Stimulated activated CD8-positive, alpha-beta memory T cell treated with anti-CD3 and anti-CD28 coated beads, Interleukin-15, amount 100 ng/mL, for 48 hours (primary cell): ENCODE data around the gene MTRF1L.

Experiments
- DNase-seq, 2 donors: peaks; one replicate each; pipeline ENCODE4 v3.0.0-alpha.2; 2020; ENCODE audit warnings: low read depth in 2 of 2

MTRF1L gene, protein sequence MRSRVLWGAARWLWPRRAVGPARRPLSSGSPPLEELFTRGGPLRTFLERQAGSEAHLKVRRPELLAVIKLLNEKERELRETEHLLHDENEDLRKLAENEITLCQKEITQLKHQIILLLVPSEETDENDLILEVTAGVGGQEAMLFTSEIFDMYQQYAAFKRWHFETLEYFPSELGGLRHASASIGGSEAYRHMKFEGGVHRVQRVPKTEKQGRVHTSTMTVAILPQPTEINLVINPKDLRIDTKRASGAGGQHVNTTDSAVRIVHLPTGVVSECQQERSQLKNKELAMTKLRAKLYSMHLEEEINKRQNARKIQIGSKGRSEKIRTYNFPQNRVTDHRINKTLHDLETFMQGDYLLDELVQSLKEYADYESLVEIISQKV

DNA sequence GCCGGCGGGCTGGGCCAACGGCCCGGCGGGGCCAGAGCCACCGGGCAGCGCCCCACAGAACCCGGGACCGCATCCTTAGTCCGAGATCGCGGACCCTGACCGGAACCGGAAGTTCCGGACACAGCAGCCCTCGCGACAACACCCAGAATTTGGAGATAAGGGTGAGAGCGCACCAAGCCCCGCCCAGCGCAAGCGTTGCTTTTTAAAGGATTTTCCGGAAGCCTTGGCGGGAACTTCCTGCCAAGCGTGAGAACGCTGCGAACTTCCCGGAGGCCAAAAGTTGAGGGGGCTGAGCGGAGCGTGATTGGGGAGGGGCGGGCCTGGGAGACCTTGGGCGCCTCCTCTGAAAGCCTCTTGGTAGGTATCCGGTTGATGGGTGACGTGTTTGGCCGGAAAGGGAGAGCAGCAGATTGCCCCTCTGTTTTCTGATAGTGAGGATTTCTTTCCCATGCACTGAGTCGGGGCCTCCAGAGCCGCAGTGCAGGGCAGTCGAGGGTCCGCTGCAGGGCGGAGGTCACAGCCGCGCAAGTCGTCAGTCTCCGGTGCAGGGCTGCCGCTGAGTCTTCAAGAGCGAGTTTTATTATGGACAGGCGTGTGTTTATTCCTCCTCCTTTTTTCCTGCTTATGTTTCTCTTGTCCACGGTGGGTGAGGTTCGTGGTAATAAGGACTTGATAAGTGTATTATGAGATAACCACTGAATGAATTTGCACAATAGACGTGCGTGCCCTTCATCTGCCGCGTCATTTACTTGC is at the start of gene MTRF1L:
MTRF1L (minus strand) TSS at position 97 of the 753 bp plus-strand sequence; CDS start at position 73, 24 bp downstream.
- peak; percentile 84 to 90 for DNase-seq

DNA sequence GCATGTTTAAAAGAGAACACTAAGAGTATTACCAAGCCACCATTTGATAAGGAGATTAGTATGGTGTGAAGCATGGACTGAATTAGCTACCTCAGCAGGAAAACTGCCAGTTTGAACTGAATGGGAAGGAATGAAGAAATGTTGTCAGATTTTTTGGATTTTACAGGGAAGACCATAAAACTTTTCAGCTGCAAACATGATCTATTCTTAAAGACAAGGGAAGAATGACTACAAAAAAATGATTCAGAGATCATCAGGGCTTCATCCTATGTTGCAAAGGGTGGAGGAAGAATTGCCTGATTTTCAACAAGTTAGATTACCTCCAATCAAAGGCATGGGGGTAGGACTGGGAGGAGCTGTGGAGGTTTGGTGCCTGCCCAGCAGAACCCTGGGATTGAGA is 49.3 kb upstream of the MTRF1L start:
- no peak for DNase-seq

DNA sequence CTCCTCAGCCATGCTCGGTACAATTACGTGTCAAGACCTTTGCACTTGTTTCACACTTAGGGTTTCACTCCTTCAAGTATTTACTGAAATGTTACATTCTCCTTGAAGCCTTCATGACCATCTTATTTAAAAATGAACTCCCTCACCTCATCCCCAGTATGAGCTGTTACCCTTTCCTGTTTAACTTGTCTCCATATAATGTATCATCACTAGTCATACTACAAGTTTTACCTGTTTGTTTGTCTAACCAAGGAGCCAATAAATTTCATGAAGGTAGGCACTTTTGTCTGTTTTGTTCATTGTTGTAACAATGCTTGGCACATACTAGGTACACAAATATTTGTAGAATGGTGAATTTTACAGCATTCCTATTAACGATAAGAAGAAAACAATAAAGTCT is 46.1 kb upstream of the MTRF1L start:
- no peak for DNase-seq

DNA sequence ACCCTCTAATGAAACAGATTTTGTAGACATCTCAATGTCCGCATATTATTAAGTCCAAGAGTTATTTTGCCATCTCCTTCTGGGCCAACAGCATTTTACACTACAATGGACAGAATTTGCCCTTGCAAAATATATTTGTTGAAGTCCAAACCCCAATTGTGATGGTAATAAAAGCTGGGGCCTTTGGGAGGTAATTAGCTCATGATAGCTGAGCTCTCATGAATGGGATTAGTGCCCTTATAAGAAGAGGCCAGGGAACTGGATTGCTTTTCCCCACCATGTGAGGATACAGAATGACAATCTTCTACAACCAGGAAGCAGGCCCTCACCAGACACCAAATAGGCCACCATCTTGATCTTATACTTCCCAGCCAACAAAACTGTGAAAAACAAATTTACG is 44.9 kb upstream of the MTRF1L start:
- DNase-seq: no peak

DNA sequence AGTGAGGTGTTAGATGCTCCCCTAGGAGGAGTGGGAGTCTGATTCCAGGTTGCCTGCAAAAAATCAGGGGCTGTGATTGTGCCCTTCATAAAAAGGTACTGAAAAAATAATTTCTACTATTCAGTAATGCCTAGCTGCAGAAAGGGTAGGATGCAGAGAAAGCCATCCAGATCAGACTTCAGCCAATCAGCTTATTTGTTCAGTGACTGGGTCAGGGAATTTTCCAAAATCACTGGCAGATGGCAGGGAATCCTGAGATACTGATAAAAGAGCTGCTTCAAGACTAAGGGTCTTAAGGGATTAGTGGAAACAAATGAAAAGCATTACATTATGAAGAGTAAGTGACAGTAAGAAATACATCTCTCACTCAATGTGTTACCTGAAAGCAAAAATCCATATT is 42.8 kb upstream of the MTRF1L start:
- DNase-seq: no peak

DNA sequence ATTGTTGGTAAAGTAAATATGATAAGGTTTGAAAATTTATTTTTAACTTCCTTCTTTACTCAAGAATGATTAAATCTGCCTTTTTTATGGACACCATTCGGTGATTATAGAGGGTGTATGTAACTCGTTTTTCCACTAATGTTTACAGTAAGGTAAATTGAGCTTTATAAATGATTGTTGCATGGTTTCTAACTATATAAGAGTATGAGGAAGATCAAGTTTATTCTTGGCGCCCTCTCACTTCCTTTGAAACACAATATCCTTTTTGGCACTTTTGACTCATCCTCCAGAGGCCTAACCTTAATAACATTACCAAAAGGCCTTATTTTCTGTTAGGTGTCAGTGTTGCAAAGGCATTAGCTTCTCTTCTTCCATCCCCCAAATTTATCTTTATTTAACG is 41.8 kb upstream of the MTRF1L start:
- DNase-seq: no peak

DNA sequence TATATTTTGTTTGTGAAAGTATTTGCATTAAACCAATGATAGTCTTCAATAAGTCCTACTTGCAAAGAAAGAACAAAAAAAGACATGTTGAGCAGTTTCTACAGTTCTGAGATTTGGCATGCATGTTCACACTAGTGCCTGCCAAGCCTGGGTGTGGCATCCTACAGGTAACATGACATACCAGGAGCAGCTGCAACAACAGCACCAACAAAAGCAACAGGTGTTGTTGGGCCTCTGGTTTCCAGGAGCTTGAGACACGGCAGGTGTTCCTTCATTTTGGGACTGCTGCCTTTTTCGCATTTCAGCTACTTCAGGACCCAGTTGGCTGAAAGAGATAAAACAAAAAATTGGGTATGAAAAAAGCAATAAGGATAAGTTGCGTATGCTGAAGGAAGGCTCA is 41.2 kb upstream of the MTRF1L start:
- no peak for DNase-seq

DNA sequence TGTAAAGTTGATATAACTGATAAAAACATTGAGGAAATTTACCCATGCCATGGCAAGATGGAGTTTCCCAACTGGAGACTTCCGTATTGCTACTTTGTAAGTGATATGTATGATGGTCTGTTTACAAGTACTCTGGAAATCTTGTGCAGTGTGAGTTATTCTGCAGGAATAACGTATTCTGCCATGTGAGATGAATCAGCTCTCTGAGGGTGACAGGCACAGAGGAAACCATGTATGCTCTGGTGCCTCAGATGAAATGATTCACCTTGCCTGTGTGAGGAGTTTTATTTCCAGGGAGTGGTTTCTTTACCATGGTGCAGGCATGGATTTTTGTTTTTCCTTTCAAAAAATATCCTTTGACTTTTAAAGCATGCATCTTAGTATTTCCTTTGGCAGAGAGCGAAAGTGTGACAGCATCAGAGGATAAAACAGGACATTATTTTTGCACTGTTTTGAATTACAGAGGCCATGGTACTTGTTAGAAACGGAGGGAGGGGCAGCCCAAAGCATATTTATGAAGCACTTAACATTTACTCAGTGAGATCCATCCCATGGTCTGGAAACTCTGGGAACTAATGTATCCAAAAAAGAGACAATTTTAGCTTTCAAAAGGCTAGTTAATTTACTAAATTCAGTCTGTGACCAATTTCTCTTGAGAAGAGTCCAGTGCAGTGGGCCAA is 36.0 kb upstream of the MTRF1L start:
- DNase-seq: no peak

DNA sequence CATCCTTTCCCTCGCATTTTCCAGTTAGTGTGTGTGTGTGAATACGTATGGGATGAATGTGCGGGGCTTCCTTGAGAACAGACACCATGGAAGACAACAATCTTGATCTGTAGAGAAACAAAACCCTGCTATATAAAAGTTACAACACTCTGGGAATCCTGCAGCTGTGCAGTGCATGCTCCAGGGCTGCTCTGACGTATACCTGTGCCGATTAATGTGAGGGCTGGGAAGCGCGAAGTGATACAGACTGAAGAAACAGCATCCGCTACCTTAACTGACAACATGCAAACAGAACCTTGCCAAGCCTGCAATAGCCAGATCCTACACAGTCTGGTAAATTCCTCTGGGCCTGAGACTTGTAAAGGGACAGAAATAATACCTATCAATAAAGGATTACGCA is 31.6 kb upstream of the MTRF1L start:
- DNase-seq: no peak

DNA sequence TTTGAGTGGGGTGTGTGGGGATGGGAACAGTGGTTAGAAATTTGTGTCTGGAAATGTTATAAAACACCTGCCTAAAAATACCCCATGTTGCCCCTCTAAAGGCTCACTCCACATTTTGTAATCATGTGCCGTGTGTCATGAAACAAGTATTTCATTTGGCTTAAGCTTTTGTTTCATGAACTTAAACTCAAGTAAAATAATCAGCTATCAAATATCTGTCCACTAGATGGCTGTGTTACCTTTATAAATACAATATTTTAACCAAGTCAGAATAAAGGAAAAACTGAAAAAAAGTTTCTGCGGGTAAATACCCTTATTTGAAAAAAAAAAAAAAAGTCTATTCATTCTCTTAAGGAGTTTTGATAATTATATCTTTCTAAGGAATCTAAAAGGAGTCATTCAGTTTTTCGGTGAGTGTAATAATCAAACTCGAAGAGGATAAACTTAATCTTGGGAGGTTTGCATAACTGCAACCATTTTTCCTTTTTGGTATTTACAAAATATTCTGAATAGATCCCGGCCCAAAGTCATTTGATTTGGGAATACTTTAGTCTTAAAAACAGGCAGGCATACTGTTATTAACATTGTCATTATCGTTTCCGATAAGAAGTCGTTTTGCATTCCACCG is 29.9 kb upstream of the MTRF1L start:
- no peak for DNase-seq

DNA sequence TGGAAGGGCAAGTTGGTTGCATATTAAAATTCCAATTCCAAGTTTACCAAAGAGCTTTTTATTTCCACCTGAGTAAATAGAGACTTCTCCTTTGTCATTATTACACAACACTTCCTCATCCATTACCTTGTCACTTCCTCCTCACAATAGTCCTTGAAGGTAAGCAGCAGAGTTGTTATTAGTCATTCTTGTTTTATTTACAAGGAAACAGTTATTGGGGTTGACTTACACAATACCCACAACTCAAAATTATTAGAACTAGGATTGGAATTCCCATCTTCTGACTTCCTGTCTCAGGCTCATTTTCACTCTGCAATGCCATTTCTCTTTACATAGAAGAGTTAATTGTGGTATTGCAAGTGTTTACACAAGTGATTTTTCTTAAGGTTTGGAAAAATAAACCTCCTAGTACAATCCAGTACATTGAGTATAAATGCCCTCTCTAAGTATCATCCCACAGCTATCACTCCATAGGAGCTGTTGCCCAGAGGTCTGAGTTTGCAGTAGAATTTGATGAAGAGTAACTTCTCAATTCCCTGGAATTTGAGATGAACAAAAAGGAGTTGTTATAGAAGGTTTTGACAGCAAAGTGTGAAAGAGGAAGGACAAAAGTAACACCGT is 28.9 kb upstream of the MTRF1L start:
- no peak for DNase-seq

DNA sequence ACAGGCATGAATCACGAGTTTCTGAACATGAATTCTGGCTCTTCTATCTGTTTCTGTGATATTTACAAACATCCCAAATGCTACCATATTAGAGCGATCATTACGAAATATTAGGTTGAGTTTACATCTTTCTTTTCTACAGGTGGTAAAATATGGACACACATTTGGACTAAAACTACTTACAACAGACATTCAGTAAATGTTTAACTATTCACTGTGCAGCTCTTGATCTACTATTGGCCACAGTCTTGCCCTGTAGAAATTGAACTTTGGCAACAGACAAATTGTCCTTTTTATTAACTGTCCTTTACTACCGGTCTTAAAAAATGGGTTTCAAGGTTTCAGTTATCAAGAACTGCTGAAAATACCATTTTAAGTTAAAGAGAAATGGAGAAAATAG is 26.5 kb upstream of the MTRF1L start:
- DNase-seq: no peak

DNA sequence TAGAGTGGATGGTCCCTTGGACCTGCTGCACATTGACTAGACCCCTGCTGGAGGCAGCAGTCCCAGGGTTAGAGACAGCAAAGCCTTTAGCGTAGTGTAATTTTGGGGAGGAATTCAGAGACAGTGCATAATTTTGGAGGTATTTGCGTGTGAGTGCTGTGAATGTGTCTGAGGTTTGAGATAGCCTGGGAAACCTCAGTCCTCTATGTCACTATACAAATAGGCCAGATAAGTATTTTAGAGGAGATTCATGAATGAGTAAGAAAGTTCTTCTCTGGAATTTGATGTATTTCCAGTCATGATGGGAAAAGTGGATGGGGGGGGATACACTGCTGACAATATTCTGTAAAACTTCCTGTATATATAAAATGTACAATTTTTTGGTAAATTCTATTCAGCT is 25.8 kb upstream of the MTRF1L start:
- no peak for DNase-seq

DNA sequence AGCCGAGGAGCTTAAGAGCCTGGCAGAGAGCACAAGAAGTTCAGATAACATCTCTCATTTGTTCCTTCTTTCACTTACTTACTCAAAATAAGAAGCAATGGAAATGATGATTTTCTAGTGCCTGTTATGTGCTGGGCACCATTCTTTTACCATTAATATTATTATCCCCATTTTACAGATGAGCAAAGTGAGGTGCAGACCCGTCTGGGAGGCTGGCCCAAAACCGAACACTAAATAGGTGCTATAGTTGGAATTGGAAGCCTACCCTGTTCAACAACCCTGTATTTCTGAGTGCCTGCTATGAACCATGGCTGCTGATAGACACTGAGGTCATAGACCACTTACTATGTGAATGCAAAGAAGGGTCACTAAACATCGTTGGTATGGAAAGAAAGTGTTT is 25.0 kb upstream of the MTRF1L start:
- no peak for DNase-seq

DNA sequence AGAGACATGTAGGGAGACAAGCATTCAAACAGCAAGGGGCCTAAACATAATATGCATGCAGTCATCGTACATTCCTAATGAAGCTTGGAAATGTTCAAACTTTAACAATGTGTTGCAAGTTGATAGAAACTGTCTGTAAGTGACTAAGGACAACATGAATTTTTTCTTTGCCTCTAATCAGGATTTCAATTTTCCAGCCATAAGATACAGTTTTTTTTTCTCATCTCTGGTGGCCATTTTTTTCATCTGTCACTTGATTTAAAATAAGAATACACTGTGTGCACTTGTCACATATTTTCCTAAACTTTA is 22.2 kb upstream of the MTRF1L start:
- no peak for DNase-seq

DNA sequence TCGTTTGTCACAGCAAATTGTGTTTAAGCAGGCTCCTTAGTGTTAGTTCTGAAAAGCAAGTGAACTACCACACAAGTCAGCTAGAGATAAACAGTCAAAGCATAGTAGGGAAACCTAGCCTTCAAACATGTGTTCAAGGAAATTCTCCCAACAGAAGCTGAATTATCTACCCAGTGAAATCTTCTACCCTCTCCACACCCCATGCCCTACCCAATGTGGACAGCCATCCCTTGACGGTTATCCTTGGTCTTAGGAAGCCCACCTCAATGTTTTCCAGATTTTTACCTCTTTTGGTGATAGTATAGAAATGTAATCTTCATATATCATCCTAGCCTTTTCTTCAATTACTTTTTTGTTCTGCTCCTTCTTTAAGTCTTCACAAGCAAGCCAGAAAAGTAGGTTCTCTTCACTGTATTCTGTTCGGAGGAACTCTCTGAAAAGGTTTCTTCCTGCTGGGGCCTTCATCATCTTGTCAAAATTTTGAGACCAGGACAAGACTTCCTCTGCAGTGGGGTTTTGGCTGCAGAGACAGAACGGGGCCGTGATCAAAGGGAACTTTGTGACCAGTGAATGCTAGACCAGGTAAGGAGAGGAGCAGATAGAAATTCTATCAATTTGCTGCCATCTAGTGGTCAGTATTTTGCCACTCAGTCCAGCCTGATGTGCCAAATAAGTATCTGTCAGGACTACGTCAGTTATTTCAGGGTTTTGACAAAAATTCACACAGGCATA is 21.6 kb upstream of the MTRF1L start:
- DNase-seq: peak in 1 of 2 donors; percentile 6

DNA sequence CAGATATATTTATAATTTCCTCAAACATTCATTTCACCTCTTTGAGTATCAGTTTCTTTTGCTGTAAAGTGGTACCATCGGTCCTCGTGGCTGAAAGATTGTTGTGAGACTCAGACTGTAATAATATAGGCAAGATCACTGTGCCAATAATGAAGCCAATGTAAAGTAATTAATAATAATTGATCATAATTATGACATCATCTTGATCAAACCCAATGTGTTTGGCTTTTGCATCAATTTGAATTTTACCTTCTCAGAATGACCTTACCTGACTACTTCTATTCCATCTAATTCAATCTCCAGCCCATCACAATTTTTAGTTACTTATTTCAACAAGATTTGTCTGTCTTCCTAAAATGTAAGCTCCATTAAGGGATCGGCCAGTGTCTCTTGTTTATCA is 15.8 kb upstream of the MTRF1L start:
- DNase-seq: no peak

DNA sequence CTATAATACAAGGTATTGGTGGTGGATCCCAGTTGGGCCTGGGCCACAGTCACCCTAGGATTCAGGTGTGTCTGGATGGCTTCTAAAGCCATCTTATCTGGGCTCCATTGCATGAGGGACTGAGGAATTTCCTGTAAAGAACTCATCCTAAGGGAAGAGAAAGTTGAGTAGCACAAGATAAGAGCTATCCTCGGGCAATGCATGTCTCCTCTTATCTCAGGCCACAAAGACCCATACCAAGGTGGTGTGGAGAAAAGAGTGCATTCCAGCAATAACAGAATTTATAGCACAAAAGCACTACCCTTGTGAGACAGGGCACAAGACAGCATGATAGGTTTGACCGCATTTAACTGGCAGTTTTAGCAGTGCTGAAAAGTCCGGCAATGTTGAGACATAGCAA is 14.3 kb upstream of the MTRF1L start:
- DNase-seq: no peak

DNA sequence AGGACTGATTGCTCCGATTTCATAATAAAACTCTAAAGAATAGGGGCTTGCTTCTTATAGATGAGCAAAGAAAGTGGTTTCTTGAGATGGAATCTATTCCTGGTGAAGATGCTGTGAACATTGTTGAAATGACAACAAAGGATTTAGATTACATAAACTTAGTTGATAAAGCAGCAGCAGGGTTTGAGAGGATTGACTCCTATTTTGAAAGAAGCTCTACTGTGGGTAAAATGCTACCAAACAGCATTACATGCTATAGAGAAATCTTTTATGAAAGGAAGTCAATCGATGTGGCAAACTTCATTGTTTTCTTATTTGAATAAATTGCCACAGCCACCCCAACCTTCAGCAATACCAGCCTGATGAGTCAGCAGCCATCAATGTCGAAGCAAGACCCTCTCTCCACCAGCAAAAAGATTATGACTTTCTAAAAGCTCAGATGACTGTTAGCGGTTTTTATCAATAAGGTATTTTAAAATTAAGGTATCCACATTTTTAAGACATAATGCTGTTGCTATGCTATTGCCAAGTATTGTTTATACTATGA is 12.7 kb upstream of the MTRF1L start:
- no peak for DNase-seq

DNA sequence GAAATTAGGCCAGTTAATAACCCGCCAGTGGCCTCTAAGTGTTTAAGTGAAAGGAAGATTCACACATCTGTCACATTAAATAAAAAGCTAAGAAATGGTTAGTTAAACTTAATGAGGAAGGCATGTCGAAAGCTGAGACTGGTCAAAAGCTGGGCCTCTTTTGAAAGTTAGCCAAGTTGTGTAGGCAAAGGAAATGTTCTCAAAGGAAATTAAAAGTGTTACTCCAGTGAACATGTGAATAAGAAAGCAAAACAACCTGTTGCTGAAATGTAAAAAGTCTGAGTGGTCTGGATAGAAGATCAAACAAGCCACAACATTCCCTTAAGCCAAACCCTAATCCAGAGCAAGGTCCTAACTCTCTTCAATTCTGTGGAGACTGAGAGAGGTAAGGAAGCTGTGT is 10.9 kb upstream of the MTRF1L start:
- no peak for DNase-seq

DNA sequence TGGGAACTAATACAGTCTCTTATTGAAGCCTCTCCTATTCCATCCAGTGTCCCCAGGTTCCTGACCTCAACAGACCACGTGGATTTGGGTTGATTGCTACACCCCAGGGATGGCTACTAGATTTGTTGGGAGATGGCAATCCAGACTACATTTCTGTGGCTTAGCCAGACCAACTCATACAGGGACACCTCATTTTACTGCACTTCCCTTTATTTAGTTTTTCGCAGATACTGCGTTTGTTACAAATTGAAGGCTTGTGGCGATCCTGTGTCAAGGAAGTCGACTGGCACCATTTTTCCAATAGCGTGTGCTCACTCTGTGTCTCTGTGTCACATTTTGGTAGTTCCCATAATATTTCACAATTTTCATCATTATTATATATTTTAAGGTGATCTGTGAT is 10.3 kb upstream of the MTRF1L start:
- DNase-seq: no peak
